Measurements from ENCODE around the gene CAPN2. TPM values are rescaled to one million over a fixed set of nuclear protein-coding genes. Genes with fewer than 3 reads are reported as not detected.

The CAPN2 gene
- polyA plus RNA-seq, 3 donors, result 127 to 186 (median 182) TPM

GRCh38 chr1:223750730-223751570 is 38.6 kb downstream of the CAPN2 start:
- Mint-ChIP-seq H3K36me3 (peaks cover 84 to 90% of the 10 kb centered on the region in 2 donors), H3K4me3 (no peak overlapping the region), H3K27me3 (ENCODE audit: low read depth in 3 of 3) (peaks cover 0 to 2% (median 1%) of the 10 kb centered on the region in 3 donors), H3K9me3 (no peaks in the 10 kb centered on the region), H3K27ac (peak overlapping the region in 2 of 7 donors; percentile 6 to 13), H3K4me1 (peaks cover 24% of the 10 kb centered on the region)
- no peak for DNase-seq
- WGBS (ENCODE audit: insufficient coverage), result 95% methylated on average over 12 of the region's 13 CpGs
- Histone ChIP-seq H3K36me3 (replicated peaks in 1 of 2; ENCODE audit: control insufficient read depth in 1 of 2, insufficient read depth in 2 of 2, low read length in 2 of 2) (peaks cover 85 to 96% of the 10 kb centered on the region in 2 donors), H3K79me2 (ENCODE audit: insufficient read depth, low read length) (no peaks in the 10 kb centered on the region), H2AFZ (ENCODE audit: insufficient read depth, low read depth, low read length, poor library complexity, severe bottlenecking) (no peak overlapping the region), H3K4me2 (replicated peaks; ENCODE audit: extremely low read depth, low read length, poor library complexity, severe bottlenecking) (no peak overlapping the region), H3K27me3 (ENCODE audit: control insufficient read depth in 2 of 2, insufficient read depth in 2 of 2, low read length in 2 of 2) (no peaks in the 10 kb centered on the region), H3K27ac (ENCODE audit: low read depth in 1 of 2, low read length in 2 of 2) (peak overlapping the region in 1 of 2 donors; percentile 14), H3K4me3 (replicated peaks in 1 of 3; ENCODE audit: low read depth in 2 of 3, low read length in 3 of 3) (no peak overlapping the region), H3K9ac (ENCODE audit: insufficient read depth, low read length, poor library complexity, severe bottlenecking) (no peak overlapping the region), H4K20me1 (ENCODE audit: insufficient read depth, low read length) (peaks cover 27% of the 10 kb centered on the region), H3K4me1 (ENCODE audit: control insufficient read depth in 1 of 2, insufficient read depth in 2 of 2, low read length in 2 of 2) (peaks cover 12 to 26% of the 10 kb centered on the region in 2 donors), H3K9me3 (replicated peaks in 1 of 2; ENCODE audit: control insufficient read depth in 1 of 2, insufficient read depth in 1 of 2, low read length in 2 of 2) (no peaks in the 10 kb centered on the region)
- intact Hi-C loops (cut with micrococcal nuclease), result no loop called here
- TF ChIP-seq, protein P1, sequence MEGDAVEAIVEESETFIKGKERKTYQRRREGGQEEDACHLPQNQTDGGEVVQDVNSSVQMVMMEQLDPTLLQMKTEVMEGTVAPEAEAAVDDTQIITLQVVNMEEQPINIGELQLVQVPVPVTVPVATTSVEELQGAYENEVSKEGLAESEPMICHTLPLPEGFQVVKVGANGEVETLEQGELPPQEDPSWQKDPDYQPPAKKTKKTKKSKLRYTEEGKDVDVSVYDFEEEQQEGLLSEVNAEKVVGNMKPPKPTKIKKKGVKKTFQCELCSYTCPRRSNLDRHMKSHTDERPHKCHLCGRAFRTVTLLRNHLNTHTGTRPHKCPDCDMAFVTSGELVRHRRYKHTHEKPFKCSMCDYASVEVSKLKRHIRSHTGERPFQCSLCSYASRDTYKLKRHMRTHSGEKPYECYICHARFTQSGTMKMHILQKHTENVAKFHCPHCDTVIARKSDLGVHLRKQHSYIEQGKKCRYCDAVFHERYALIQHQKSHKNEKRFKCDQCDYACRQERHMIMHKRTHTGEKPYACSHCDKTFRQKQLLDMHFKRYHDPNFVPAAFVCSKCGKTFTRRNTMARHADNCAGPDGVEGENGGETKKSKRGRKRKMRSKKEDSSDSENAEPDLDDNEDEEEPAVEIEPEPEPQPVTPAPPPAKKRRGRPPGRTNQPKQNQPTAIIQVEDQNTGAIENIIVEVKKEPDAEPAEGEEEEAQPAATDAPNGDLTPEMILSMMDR (IDR thresholded peaks at IDR 0.05), result no peak

GRCh38 chr1:223751696-223752095 is 39.4 kb downstream of the CAPN2 start:
- Histone ChIP-seq H3K36me3 (replicated peaks in 1 of 2; ENCODE audit: control insufficient read depth in 1 of 2, insufficient read depth in 2 of 2, low read length in 2 of 2) (peaks cover 86 to 96% of the 10 kb centered on the region in 2 donors), H3K79me2 (ENCODE audit: insufficient read depth, low read length) (no peaks in the 10 kb centered on the region), H2AFZ (ENCODE audit: insufficient read depth, low read depth, low read length, poor library complexity, severe bottlenecking) (no peak overlapping the region), H3K4me3 (replicated peaks in 1 of 3; ENCODE audit: low read depth in 2 of 3, low read length in 3 of 3) (no peak overlapping the region), H3K4me1 (ENCODE audit: control insufficient read depth in 1 of 2, insufficient read depth in 2 of 2, low read length in 2 of 2) (peaks cover 12 to 26% of the 10 kb centered on the region in 2 donors), H4K20me1 (ENCODE audit: insufficient read depth, low read length) (peaks cover 30% of the 10 kb centered on the region), H3K27me3 (ENCODE audit: control insufficient read depth in 2 of 2, insufficient read depth in 2 of 2, low read length in 2 of 2) (no peaks in the 10 kb centered on the region), H3K9ac (ENCODE audit: insufficient read depth, low read length, poor library complexity, severe bottlenecking) (no peak overlapping the region), H3K9me3 (replicated peaks in 1 of 2; ENCODE audit: control insufficient read depth in 1 of 2, insufficient read depth in 1 of 2, low read length in 2 of 2) (no peaks in the 10 kb centered on the region), H3K27ac (ENCODE audit: low read depth in 1 of 2, low read length in 2 of 2) (peak overlapping the region in 1 of 2 donors; percentile 14), H3K4me2 (replicated peaks; ENCODE audit: extremely low read depth, low read length, poor library complexity, severe bottlenecking) (no peak overlapping the region)
- intact Hi-C loops (cut with micrococcal nuclease), result no loop called here
- WGBS (ENCODE audit: insufficient coverage), result 100% methylated on average over 1 of the region's 4 CpGs
- H3K4me3 Mint-ChIP-seq, result no peak overlapping the region
- peak overlapping the region in 2 of 7 donors; percentile 13 to 28 for H3K27ac Mint-ChIP-seq
- peaks cover 0 to 2% (median 1%) of the 10 kb centered on the region in 3 donors for H3K27me3 Mint-ChIP-seq (ENCODE audit: low read depth in 3 of 3)
- no peak for DNase-seq
- peaks cover 85 to 90% of the 10 kb centered on the region in 2 donors for H3K36me3 Mint-ChIP-seq
- peaks cover 24% of the 10 kb centered on the region for H3K4me1 Mint-ChIP-seq
- no peaks in the 10 kb centered on the region for H3K9me3 Mint-ChIP-seq
- TF ChIP-seq, protein P1 (IDR thresholded peaks at IDR 0.05), result no peak

All from CD14-positive monocyte (primary cell).